ENCODE measurements around the gene NMU. TPM values are rescaled to one million over a fixed set of nuclear protein-coding genes. Genes with fewer than 3 reads are reported as not detected.

NMU gene
- total and polyA plus RNA-seq, 9 of the 15 experiments (the other 6 are each of a cell fraction or from before 2014, with no cell fraction given): 73.8 to 846 (median 599) TPM

DNA sequence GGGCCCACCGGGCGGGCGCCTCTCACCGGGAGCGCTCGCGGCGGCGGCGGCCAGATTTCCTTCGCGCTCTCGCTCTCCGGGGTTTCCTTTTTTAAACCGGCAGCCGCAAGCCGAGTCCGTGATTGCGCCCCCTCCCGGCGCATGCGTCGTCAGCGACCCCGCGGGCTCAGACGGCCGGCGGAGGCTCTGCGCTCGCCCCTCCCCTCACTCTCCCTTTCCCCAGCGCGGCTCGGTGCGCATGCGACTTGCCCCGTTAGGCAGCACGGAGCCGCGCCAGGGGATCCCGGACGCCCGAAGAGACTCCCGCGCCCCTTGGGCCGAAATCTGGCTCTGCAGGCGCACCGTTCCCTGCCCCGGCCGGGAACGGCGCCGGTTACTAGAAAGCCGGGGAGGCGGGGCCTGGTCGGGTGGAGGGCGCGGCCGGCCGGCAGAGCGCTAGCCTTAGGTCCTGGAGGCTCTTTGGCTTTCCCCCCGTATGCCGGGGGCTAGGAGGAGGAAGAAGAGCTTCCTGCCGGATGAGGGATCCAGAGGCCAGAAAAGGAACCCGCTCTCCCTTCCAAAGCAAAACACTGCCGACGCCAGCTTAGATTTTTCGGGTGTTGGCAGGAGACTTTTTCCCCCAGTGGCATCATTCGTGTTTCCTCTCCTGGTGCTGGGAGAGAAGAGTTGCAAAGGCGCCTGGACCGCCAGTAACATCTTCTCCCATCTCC is 89.2 kb downstream of the NMU start, which contains the start of gene CLOCK (continued):
- TF ChIP-seq, protein P1, sequence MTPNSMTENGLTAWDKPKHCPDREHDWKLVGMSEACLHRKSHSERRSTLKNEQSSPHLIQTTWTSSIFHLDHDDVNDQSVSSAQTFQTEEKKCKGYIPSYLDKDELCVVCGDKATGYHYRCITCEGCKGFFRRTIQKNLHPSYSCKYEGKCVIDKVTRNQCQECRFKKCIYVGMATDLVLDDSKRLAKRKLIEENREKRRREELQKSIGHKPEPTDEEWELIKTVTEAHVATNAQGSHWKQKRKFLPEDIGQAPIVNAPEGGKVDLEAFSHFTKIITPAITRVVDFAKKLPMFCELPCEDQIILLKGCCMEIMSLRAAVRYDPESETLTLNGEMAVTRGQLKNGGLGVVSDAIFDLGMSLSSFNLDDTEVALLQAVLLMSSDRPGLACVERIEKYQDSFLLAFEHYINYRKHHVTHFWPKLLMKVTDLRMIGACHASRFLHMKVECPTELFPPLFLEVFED (CRISPR knock-in tag; conservative IDR thresholded peaks at IDR 0.05): no peak
- TF ChIP-seq NR2F6 (CRISPR knock-in tag; IDR thresholded peaks at IDR 0.05): no peak
- TF ChIP-seq LARP7 (IDR thresholded peaks at IDR 0.05): no peak
- TF ChIP-seq GTF3C2 (IDR thresholded peaks at IDR 0.05; ENCODE audit: borderline replicate concordance, extremely low read depth, insufficient read length): no peak
- no peak for TF ChIP-seq MAFK (IDR thresholded peaks at IDR 0.05; ENCODE audit: low read length)
- TF ChIP-seq, protein P2, sequence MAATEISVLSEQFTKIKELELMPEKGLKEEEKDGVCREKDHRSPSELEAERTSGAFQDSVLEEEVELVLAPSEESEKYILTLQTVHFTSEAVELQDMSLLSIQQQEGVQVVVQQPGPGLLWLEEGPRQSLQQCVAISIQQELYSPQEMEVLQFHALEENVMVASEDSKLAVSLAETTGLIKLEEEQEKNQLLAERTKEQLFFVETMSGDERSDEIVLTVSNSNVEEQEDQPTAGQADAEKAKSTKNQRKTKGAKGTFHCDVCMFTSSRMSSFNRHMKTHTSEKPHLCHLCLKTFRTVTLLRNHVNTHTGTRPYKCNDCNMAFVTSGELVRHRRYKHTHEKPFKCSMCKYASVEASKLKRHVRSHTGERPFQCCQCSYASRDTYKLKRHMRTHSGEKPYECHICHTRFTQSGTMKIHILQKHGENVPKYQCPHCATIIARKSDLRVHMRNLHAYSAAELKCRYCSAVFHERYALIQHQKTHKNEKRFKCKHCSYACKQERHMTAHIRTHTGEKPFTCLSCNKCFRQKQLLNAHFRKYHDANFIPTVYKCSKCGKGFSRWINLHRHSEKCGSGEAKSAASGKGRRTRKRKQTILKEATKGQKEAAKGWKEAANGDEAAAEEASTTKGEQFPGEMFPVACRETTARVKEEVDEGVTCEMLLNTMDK (IDR thresholded peaks at IDR 0.05; ENCODE audit: borderline replicate concordance, insufficient read depth, low read depth, low read length, poor library complexity, severe bottlenecking): peak; percentile 95
- TF ChIP-seq CBFA2T2 (conservative IDR thresholded peaks at IDR 0.05): no peak
- no peak for TF ChIP-seq CCAR2 (IDR thresholded peaks at IDR 0.05; ENCODE audit: low read depth, low read length)
- TF ChIP-seq BMI1 (IDR thresholded peaks at IDR 0.05; ENCODE audit: low read length): no peak
- TF ChIP-seq, protein P3, sequence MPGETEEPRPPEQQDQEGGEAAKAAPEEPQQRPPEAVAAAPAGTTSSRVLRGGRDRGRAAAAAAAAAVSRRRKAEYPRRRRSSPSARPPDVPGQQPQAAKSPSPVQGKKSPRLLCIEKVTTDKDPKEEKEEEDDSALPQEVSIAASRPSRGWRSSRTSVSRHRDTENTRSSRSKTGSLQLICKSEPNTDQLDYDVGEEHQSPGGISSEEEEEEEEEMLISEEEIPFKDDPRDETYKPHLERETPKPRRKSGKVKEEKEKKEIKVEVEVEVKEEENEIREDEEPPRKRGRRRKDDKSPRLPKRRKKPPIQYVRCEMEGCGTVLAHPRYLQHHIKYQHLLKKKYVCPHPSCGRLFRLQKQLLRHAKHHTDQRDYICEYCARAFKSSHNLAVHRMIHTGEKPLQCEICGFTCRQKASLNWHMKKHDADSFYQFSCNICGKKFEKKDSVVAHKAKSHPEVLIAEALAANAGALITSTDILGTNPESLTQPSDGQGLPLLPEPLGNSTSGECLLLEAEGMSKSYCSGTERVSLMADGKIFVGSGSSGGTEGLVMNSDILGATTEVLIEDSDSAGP (CRISPR knock-in tag; IDR thresholded peaks at IDR 0.05): no peak
- TF ChIP-seq ZNF707 (CRISPR knock-in tag; conservative IDR thresholded peaks at IDR 0.05): no peak
- TF ChIP-seq ZFP30 (CRISPR knock-in tag; IDR thresholded peaks at IDR 0.05; ENCODE audit: borderline replicate concordance): no peak
- TF ChIP-seq EGR1 (conservative IDR thresholded peaks at IDR 0.05): no peak
- TF ChIP-seq XRCC3 (IDR thresholded peaks at IDR 0.05): no peak
- no peak for TF ChIP-seq ZNF518B (CRISPR knock-in tag; IDR thresholded peaks at IDR 0.05)
- no peak for TF ChIP-seq ZNF224 (CRISPR knock-in tag; IDR thresholded peaks at IDR 0.05)

Data from K562 (cell line).